GM06990 (cell line): Measurements from ENCODE around the gene ABCB10.
A peak's percentile ranks its signal among the peaks of the same experiment; 100 is the strongest.

Experiments used
- DNase-seq: peaks from one replicate; pipeline ENCODE4 v3.0.0-alpha.2; 2011; ENCODE audit not compliant: insufficient read length; ENCODE audit errors: extremely low read depth
- H3K27me3 ChIP-seq: replicated peaks from 2 replicates; pipeline ENCODE4 v1.6.0; 2011; ENCODE audit warnings: low read length; ENCODE audit not compliant: control insufficient read depth, insufficient read depth
- H3K36me3 ChIP-seq: 2 replicates; pipeline ENCODE4 v1.5.1; 2011; ENCODE audit warnings: low read length; ENCODE audit not compliant: control insufficient read depth, insufficient read depth
- H3K4me3 ChIP-seq: replicated peaks from 2 replicates; pipeline ENCODE4 v1.5.1; 2011; ENCODE audit warnings: low read depth, mild to moderate bottlenecking, control low read depth, low read length
- CTCF ChIP-seq: IDR thresholded peaks from 2 replicates; pipeline ENCODE4 v1.5.1; 2011; ENCODE audit warnings: low read length, control low read depth, mild to moderate bottlenecking, inconsistent platforms; ENCODE audit not compliant: insufficient read depth, poor library complexity, severe bottlenecking

The ABCB10 gene

GRCh38 chr1:229557913-229558414, 543 bp downstream of the ABCB10 start:
- peak; percentile 4 for TF ChIP-seq CTCF
- Histone ChIP-seq H3K27me3 (no peaks in the 10 kb centered on the region), H3K36me3 (peaks cover 2% of the 10 kb centered on the region; the same call in 1 of the 2 replicates), H3K4me3 (peak overlapping the region; percentile 82)
- peak; percentile 73 for DNase-seq

GRCh38 chr1:229557200-229557850, 1.2 kb downstream of the ABCB10 start:
- no peak for TF ChIP-seq CTCF
- Histone ChIP-seq H3K36me3 (peaks cover 2% of the 10 kb centered on the region; the same call in 1 of the 2 replicates), H3K27me3 (no peaks in the 10 kb centered on the region), H3K4me3 (peak overlapping the region; percentile 82)
- DNase-seq: no peak

- TF ChIP-seq CTCF: no peak
- no peak for DNase-seq
- Histone ChIP-seq H3K36me3 (peaks cover 2% of the 10 kb centered on the region; the same call in 1 of the 2 replicates), H3K27me3 (no peaks in the 10 kb centered on the region), H3K4me3 (no peak overlapping the region)
Observed at GRCh38 chr1:229554886-229555621, 3.5 kb downstream of the ABCB10 start.

GRCh38 chr1:229553621-229554130, 4.8 kb downstream of the ABCB10 start:
- TF ChIP-seq CTCF: no peak
- H3K27me3 ChIP-seq: no peaks in the 10 kb centered on the region
- no peak overlapping the region for H3K4me3 ChIP-seq
- DNase-seq: no peak
- H3K36me3 ChIP-seq: peaks cover 2% of the 10 kb centered on the region; the same call in 1 of the 2 replicates

- Histone ChIP-seq H3K36me3 (peaks cover 3% of the 10 kb centered on the region), H3K4me3 (no peak overlapping the region), H3K27me3 (no peaks in the 10 kb centered on the region)
- TF ChIP-seq CTCF: no peak
- DNase-seq: no peak
Observed at GRCh38 chr1:229552732-229553131, 5.8 kb downstream of the ABCB10 start.
